NOMO-1 treated with DMSO at 0.1 percent for 48 hours (cell line): ENCODE measurements around the gene CARD14.
A peak's percentile ranks its signal among the peaks of the same experiment; 100 is the strongest.
"Not testable (repeated sequence)": the region's sequence is repeated elsewhere in the genome, so short reads cannot be mapped to it uniquely, and the experiment has no call there.

Experiments used
- DNase-seq: peaks from one replicate; lab custom pipeline; 2025; ENCODE audit not compliant: unreplicated experiment; lab: John Stamatoyannopoulos, UW

Gene CARD14

DNA sequence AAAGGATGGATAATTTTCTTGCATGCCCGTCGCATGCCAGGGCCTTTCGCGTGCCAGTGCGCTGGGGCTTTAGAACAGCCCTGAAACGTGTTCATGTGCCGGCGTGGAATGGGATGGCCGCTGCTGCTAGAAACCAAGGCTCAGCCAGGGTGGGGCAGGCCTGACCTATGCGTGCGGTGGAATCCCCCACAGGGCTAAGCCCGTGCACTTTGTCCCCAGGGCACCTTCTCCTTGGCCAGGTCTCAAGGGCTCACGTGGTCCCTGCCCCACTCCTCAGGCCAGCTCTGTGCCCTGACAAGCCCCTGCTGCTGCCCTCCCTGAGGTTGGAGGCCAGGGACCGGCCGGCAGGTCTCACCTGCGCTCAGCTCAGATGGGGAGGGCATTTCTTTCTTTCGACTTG, 77.7 kb downstream of the CARD14 start:
- no peak for DNase-seq

DNA sequence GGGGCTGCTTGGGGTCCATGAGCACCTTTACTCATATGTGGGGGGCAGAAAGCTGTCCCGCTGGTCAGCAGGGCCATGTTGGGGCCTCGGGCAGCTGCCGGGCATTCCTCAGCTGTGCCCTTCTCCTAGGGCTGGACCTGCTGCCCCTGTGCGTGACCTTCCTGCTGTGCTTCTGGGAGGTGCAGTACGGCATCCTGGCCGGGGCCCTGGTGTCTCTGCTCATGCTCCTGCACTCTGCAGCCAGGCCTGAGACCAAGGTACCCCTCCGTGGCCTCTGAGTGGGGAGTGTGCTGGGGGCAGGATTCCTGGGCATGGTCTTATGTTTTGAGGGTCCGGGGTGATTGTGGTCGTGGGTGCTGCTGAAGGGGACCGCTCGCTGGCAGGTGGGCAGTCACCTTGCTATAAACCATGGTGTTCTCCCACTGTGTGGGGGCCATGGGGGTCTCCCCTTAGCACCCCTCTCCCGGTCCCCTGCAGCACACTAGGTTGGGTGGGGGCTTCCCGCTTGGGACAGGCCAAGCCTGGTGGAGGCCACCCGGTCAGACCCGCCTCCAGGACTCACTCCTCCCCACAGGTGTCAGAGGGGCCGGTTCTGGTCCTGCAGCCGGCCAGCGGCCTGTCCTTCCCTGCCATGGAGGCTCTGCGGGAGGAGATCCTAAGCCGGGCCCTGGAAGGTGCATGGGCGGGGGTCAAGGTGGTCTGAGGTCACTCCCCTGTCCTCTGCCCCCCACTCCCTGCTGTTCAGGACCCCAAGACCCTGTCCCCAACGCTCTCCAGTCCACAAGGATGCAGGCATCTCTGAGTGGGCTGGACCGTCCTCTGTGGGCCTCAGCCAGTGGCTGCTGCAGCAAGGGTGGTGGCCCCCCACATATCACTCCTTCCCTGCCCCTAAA, 78.4 kb downstream of the CARD14 start:
- no peak for DNase-seq

DNA sequence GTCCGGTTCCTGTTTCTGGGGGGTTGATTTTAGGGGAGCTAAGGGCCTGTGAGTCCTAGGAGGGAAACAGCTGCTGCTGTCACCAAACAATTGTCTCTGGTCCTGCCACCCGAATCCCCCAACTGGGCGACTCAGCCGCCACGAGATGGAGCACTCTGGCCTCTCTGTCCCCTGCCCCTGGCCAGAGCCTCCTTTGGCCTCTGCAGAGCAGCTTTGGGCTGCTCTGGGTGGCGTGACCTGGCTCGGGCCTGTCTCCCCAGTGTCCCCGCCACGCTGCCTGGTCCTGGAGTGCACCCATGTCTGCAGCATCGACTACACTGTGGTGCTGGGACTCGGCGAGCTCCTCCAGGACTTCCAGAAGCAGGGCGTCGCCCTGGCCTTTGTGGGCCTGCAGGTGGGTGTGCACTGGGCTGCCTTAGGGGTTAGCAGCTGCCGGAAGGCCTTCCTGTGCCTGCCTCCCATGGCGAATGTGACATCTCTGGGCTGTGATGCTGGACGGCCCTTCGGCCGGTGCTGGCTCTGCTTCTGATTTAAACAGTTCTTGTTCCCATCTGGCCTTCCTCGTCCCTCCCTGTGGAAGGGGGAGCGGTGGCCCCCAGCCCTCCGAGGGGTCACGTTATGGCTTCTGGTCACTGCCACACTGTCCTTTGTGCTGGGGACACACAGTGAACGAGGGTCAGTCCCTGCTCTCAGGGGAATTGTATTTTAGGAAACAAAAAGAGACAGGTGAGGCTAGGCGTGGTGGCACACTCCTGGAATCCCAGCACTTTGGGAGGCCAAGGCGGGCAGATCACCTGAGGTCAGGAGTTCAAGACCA, 79.3 kb downstream of the CARD14 start:
- no peak for DNase-seq

DNA sequence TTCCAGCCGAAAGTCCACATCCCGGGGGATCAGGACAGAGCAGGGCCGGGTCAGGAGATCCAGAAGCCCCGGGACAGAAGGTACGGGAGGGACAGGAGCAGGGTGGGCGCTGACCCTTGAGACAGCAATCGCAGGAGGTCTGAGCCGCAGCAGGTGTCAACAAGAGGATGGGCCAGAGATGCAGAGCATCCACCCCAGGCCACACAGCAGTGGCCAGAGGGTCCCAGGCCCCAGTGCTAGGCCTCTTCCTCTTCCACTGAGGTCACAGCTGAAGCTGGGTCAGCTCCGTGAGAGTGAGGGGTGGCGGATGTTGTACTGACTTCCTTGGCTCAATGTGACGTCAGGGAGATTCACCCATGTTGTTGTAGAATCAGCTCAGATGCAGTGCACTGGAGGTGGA, 82.1 kb downstream of the CARD14 start:
- no peak for DNase-seq

DNA sequence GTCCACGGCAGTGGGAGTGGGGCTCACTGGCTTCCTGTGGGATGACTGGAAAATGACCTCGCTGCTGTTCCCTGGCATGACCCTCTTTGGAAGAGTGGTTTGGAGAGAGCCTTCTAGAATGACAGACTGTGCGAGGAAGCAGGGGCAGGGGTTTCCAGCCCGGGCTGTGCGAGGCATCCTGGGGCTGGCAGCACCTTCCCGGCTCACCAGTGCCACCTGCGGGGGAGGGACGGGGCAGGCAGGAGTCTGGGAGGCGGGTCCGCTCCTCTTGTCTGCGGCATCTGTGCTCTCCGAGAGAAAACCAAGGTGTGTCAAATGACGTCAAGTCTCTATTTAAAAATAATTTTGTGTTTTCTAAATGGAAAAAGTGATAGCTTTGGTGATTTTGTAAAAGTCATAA, 83.0 kb downstream of the CARD14 start:
- peak; percentile 39 for DNase-seq

DNA sequence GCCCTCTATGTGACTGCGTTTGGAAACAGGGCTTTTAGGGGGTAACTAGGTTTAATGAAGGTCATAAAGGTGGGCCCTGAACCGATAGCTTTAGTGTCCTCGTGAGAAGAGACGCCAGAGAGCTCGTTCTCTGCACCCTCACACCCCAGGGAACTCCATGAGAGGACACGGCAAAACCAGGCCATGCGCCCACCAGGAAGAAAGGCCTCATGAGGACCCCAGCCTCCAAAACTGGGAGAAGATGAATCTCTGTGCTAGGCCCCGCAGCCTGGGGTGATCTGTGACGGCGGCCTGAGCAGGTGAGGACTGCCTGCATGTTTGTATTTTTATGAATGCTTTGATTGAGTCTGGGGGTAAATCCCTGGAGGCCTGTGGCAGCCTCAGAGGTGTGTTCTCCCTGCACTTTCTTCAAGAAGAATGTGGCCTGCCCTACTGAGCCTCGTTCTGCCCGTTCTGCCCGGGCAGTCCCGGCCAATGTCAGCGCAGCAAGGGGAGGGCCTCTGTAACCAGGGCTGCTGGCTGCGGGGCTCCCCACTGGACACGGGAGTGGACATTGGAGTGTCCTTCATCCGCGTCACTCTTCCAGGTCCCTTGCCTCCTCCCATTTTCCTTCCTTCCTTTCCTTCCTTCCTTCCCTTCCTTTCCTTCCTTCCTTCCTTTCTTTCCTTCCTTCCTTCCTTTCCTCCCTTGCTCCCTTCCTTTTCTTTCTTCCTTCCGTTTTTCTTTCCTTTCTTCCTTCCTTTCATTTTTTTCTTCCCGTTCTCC, 84.0 kb downstream of the CARD14 start:
- no peak for DNase-seq

DNA sequence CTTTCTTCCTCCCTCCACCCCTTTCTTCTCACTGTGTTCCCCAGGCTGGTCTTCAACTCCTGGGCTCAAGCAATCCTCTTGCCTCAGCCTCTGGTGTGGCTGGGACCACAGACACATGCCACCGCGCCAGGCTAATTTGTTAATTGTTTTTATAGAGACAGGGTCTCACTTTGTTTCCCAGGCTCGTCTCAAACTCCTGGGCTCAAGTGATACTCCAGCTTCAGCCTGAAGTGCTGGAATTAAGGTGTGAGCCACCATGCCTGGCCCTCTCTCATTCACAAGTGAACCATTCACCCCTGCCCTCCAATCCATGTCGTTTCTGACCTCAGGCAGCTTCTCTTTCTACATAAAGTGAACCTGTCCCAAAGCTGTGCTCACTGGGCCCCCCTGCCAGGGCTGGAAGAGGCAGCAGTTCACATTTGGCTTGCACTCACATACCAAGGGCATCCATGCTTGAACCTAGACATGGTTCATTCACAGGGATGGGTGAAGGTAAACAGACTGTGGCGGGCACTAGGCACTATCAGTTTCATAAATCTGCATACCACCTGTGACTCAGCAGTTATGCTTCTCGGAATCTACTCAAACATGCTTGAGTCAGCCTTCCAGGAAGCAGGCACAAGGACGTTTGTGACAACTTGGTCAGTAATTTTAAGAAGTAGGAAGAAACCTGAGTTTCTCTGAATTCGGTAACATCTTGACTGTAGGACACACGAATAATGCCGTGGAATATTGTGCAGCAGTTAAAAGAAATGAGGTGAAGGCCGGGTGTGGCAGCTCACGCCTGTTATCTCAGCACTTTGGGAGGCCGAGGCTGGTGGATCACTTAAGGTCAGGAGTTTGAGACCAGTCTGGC, 84.8 kb downstream of the CARD14 start:
- peak; percentile 88 for DNase-seq

DNA sequence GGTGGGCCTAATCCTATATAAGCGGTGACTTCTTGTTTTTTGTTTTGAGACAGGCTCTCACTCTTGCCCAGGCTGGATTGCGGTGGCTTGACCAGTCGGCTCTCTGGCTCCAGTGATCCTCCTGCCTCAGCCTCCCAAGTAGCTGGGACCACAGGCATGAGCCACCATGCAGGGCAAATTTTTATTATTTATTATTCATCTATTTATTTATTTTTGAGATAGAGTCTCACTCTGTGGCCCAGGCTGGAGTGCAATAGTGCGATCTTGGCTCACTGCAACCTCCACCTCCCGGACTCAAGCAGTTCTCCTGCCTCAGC, 86.2 kb downstream of the CARD14 start:
- no peak for DNase-seq

DNA sequence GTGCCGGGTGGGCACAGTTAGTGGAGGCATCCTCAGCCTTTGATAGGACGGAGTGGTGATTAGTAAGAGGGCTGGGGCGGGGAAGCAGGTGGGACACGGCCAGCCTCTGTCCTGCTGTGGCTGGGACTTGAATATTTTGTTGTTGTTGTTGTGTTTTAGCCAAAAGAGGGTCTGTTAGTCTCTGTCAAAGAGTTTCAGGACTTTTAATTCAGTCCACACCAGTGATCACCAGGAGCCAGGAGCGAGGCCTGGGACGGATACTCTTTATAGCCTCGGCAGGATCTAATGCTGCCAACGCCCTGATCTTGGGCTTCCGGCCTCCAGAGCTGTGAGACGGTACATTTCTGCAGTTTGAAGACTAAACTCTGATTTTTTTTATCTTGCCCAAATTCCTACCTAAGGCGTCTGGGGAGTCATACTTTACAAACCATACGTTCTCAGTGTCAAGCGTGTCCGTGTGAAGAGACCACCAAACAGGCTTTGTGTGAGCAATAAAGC, 87.9 kb downstream of the CARD14 start:
- DNase-seq: no peak

DNA sequence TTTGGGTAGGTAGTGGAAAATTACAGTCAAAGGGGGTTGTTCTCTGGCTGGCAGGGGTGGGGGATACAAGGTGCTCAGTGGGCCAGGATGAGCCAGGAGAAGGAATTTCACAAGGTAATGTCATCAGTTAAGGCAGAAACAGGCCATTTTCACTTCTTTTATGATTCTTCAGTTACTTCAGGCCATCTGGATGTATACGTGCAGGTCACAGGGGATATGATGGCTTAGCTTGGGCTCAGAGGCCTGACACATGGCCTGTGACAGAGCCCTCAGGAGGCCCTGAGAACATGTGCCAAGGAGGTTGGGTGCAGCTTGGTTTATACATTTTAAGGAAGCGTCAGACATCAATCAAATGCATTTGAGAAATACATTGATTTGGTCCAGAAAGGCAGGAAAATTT, 88.5 kb downstream of the CARD14 start:
- DNase-seq: not testable (repeated sequence)
